NCI-H128 (cell line): ENCODE measurements around the gene DNM3.
"Not testable (repeated sequence)": the region's sequence is repeated elsewhere in the genome, so short reads cannot be mapped to it uniquely, and the experiment has no call there.

ENCODE experiments used
- DNase-seq: peaks from one replicate; lab custom pipeline; 2025; ENCODE audit not compliant: unreplicated experiment; lab: John Stamatoyannopoulos, UW

The DNM3 gene

GRCh38 chr1:172344444-172344843 is 503.1 kb downstream of the DNM3 start:
- no peak for DNase-seq

GRCh38 chr1:172345077-172345476 is 503.8 kb downstream of the DNM3 start:
- DNase-seq = no peak

- no peak for DNase-seq
Observed at GRCh38 chr1:172347416-172347815, 506.1 kb downstream of the DNM3 start.

- DNase-seq = no peak
Observed at GRCh38 chr1:172350856-172351255, 509.6 kb downstream of the DNM3 start.

- DNase-seq = no peak
Observed at GRCh38 chr1:172351346-172351745, 510.0 kb downstream of the DNM3 start.

GRCh38 chr1:172351754-172352161 is 510.5 kb downstream of the DNM3 start:
- DNase-seq = no peak

GRCh38 chr1:172352435-172352834 is 511.1 kb downstream of the DNM3 start:
- DNase-seq = no peak

GRCh38 chr1:172354291-172355274 is 513.3 kb downstream of the DNM3 start:
- DNase-seq = no peak

- DNase-seq = no peak
Observed at GRCh38 chr1:172356620-172357019, 515.3 kb downstream of the DNM3 start.

GRCh38 chr1:172357753-172358385 is 516.6 kb downstream of the DNM3 start:
- no peak for DNase-seq

- DNase-seq = no peak
Observed at GRCh38 chr1:172359491-172359999, 518.2 kb downstream of the DNM3 start.

- DNase-seq = no peak
Observed at GRCh38 chr1:172360511-172360910, 519.2 kb downstream of the DNM3 start.

- DNase-seq = no peak
Observed at GRCh38 chr1:172360985-172361384, 519.7 kb downstream of the DNM3 start.

- no peak for DNase-seq
Observed at GRCh38 chr1:172363852-172364251, 522.6 kb downstream of the DNM3 start.

- not testable (repeated sequence) for DNase-seq
Observed at GRCh38 chr1:172371646-172372045, 530.3 kb downstream of the DNM3 start.

GRCh38 chr1:172373864-172374263 is 532.6 kb downstream of the DNM3 start:
- DNase-seq = no peak

GRCh38 chr1:172375211-172375631 is 533.9 kb downstream of the DNM3 start:
- DNase-seq = no peak

GRCh38 chr1:172376431-172376830 is 535.1 kb downstream of the DNM3 start:
- no peak for DNase-seq

GRCh38 chr1:172377565-172377964 is 536.3 kb downstream of the DNM3 start:
- DNase-seq = no peak

GRCh38 chr1:172378109-172378760 is 536.9 kb downstream of the DNM3 start:
- DNase-seq = no peak

- no peak for DNase-seq
Observed at GRCh38 chr1:172380441-172381244, 539.3 kb downstream of the DNM3 start.
